Activated CD8-positive, alpha-beta memory T cell treated with anti-CD3 and anti-CD28 coated beads for 36 hours (primary cell): ENCODE measurements around the gene BLMH. TPM values are rescaled to one million over a fixed set of nuclear protein-coding genes. Genes with fewer than 3 reads are reported as not detected.

ENCODE experiments used
- CTCF ChIA-PET: fragments of 350-600 bp; sonication (Branson Sonifier 250); formaldehyde crosslinking; loops from one replicate; lab custom pipeline; 2021; ENCODE audit warnings: antibody characterized with exemption; lab: Charles Lee
- POLR2A ChIA-PET: fragments of 350-600 bp; sonication (Branson Sonifier 250); formaldehyde crosslinking; loops from one replicate; lab custom pipeline; 2021; ENCODE audit warnings: antibody characterized with exemption; lab: Charles Lee
- total RNA-seq, 2 experiments: library from RNA; stranded (reverse); gene quantifications; one replicate each; pipeline ENCODE4 v1.2.3, GENCODE V29; 2021

Gene BLMH
- total RNA-seq, 2 experiments from 2014 or later = 75.6 to 75.7 TPM

DNA sequence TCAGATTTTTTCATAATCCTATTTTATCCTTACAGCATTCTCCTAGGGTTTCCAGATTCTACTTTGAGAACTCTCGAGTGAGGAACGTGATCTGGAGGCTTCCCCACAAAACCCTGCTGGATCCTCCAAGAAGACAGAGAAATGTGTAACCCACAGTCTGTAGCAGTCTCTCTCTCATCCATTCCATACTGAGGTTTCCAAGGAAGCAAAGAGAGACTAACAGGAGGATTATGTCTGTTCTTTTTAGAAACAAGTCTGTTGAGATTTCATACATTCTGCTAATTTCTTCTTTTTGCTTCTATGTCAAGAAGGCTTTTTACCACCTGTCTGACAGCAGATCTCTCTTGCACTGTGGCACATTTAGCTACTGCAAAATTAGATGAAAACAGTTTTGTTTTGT lies 23.4 kb upstream of the BLMH start:
- ChIA-PET CTCF (interaction anchor here (0.5 to 1.7 kb wide), 3 partner anchors 22 to 525 kb away, joined by 3 read pairs; no protein-coding TSS in a partner anchor), POLR2A (no interaction called here)

DNA sequence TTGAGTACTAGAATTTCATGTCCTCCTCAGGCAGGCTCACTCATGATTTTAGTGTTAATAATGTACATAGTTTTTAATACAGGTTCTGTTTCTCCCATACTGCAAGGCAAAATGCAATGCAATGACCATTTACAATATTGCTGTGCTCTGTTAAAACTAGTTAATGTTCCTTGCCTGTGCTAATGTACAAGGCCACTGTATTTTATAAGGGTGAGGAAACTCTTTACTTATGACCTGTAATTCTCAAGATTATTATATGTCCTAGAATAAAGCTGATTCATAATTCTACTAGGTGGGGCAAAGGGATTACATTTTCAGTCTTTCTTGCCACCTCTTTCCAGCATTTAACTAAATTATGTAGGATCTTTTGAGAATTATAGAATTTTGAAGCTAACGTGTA lies 22.7 kb upstream of the BLMH start:
- ChIA-PET CTCF (interaction anchor here (1.7 kb wide), 1 partner anchor 22 kb away, joined by 3 read pairs; no protein-coding TSS in a partner anchor), POLR2A (no interaction called here)

DNA sequence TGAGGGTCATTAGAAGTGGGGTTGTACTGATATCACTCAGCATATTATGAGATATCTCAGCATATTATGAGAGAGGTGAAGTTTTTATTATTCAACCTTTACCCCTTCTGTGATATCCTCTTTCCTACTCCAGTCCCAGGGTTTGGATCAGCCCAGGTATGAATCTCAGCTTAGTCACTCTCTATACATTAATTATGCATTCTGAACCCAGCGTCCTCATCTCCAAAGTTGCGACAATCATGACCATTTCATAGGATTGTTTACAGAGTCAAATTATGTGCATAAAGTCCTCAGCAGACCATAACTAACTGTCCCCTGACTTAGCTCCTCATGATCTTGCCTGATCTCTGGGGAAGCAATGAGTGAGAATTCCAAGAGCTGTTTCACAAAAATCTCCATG lies 20.5 kb upstream of the BLMH start:
- ChIA-PET POLR2A (no interaction called here), CTCF (no interaction called here)

DNA sequence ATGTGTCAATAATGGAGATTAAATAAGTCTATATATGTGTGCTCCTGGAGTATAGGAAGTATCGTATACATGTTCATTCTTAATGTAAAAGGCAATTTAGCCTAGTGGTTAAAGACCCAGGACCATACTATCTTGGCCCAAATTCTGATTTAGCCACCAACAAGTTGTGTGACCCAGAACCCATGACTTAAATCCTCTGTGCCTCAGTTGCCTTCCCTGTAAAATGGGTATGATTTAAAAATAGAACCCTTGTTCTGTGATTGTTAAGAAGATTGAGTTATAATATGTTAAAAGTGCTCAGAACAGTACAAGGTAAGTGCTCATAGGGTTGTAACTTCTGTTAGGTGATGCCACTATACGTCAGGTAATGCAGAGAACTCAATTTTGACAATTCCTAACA lies 18.8 kb upstream of the BLMH start:
- ChIA-PET CTCF (no interaction called here), POLR2A (interaction anchor here (0.6 kb wide), 1 partner anchor 516 kb away, joined by 3 read pairs; no protein-coding TSS in a partner anchor)

DNA sequence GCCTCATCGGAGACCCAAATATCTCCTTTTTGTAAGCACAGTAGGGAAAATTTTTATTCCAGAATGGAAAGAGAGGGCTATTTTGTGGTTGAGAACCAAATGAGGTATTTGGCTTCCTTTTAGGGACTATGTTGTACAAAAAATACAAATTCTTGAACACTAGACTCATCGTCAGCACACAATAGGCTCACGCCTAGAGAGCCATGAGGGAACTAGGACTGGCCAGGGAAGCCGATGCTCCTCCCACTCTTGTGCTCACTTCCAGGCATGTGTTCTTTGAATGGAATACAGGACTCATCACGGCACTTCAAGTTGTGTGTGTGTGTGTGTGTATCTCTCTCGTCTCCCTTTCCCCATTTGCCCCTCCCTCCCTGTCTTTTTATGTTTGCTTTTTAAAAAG lies 17.8 kb upstream of the BLMH start:
- CTCF ChIA-PET = no interaction called here

DNA sequence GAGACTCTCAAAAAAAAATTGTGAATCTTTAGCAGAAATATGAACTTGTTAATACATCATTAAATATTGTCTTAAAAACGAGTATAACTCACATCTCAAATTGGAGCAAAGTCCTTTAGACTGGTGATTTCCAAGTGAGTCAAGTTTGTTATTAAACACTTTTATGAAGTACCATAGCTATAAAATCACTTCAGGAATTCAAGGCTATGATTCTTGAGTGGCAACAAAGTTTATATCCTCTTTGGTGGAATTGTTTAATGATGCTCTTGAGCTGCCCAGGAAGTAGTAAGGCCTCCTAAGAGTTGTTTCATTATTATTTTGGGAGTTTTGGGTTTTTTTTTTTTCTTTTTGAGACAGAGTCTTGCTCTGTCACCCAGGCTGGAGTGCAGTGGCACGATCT lies 16.7 kb upstream of the BLMH start:
- CTCF ChIA-PET = interaction anchor here (0.7 kb wide), 1 partner anchor 25 kb away, joined by 3 read pairs; no protein-coding TSS in a partner anchor
- POLR2A ChIA-PET = no interaction called here

More for the DNA sequence above, 17.8 kb upstream of the BLMH start:
- POLR2A ChIA-PET = no interaction called here

DNA sequence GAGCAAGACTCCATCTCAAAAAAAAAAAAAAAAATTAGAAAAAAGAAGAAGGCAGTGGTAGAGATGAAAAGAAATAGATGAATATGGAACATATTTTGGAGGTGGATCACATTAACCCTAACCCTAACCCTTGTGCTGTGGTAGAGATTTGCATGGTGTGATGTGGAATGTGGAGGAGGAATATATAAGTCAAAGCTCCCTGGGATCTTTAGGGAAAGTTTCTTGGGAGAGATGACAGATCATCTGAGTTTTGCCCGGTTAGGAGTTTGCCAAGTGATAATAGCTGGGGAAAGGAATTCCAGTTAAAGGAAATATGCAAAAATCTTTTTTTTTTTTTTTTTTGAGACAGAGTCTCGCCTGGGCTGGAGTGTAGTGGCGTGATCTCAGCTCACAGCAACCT lies 13.0 kb upstream of the BLMH start:
- ChIA-PET CTCF (interaction anchor here (0.6 to 1.3 kb wide), 4 partner anchors 10 to 1332 kb away, joined by 3 to 4 read pairs (median 3); no protein-coding TSS in a partner anchor), POLR2A (no interaction called here)

DNA sequence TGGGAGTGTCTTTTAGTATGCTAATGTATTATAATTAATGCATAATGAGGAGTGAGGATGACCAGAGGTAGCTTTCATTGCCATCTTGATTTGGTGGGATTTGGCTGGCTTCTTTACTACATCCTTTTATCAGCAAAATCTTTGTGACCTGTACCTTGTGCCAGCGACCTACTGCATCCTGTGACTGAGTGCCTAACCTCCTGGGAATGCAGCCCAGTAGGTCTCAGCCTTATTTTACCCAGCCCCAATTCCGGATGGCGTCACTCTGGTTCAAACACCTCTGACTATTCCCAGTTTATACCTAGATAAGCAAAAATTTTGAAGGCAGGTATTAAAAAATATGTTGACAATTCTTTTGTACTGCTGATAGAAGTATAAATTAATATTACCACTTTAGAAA lies 10.5 kb upstream of the BLMH start:
- CTCF ChIA-PET = interaction anchor here (1.5 kb wide), 1 partner anchor 24 kb away, joined by 3 read pairs; no protein-coding TSS in a partner anchor
- POLR2A ChIA-PET = no interaction called here

DNA sequence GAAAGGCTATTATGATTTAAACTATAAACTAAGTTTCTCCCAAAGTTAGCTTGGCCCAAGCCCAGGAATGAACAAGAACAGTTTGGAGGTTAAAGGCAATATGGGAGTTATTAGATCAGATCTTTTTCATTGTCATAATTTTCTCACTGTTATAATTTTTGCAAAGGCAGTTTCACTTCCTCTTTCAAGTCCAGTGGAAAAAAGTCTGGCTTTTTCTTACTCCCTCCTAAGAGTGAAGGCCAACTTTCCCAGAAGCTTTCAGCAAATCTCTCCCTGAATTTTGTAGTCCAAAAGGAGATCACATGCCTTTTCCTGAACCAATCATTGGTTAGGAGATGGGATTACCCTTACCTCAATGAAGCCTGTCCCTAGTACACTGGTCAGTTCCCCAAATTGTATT lies 9.1 kb upstream of the BLMH start:
- CTCF ChIA-PET = no interaction called here

DNA sequence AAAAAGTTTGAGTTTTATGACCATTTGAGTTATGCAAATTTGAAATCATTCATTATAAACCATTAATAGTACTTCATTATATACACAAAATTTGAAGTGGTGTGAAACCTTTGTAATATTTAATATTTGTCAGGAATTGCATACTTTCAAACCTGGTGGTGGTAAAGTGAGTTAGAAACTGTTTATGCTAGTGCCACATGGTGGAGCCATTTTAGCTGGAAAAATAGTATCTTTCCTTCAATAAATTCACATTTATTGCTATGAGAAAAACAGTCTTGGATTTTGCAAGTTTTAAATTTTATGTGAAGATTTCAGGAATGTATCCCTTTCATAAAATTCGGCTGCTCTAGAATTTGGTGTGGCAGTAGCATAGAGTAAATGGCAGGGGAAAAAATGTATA lies 7.3 kb upstream of the BLMH start:
- POLR2A ChIA-PET = no interaction called here
- CTCF ChIA-PET = no interaction called here

More for the DNA sequence above, 9.1 kb upstream of the BLMH start:
- POLR2A ChIA-PET = interaction anchor here (0.6 kb wide), 1 partner anchor 154 kb away, joined by 5 read pairs; no protein-coding TSS in a partner anchor

DNA sequence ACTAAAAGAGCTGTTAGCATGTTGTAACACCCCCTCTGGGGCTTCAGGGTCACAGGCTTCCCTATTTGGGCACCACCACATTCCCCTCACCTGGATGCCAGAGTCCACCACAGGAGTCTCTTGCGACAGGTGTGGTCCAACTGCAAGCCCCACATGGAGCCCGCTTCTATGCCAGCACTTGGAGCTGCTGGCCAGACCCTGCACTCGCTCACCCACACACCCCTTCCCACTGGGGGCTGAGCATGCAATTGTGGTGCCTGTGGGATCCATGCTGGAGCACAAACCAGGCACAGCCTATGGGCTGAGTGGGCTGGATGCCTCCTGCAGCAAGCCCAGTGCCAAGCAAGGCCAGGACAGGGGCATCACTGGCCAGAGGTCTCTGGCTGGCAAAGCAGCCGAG lies 6.0 kb upstream of the BLMH start:
- CTCF ChIA-PET = no interaction called here
- POLR2A ChIA-PET = no interaction called here

DNA sequence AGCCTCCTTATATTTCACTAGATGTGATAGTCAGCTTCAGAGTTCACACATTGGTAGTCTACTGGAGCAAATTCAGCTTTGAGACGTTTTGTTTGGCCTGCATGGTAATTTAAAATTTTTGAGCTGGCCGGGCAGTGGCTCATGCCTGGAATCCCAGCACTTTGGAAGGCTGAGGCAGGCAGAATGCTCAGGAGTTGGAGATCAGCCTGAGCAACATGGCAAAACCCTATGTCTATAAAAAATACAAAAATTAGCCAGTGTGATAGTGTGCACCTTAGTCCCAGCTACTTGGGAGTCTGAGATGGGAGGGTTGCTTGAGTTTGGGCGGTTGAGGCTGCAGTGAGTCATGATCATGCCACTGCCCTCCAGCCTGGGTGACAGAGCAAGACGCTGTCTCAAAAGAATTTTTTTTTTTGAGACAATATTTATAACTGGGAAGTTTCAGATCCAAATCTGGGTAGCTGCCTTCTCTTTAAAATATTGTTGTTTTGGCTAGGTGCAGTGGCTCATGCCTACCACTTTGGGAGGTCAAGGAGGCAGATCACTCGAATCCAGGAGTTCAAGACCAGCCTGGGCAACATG lies 4.8 kb upstream of the BLMH start:
- ChIA-PET CTCF (interaction anchor here (0.7 kb wide), 1 partner anchor 66 kb away, joined by 3 read pairs; no protein-coding TSS in a partner anchor), POLR2A (no interaction called here)

DNA sequence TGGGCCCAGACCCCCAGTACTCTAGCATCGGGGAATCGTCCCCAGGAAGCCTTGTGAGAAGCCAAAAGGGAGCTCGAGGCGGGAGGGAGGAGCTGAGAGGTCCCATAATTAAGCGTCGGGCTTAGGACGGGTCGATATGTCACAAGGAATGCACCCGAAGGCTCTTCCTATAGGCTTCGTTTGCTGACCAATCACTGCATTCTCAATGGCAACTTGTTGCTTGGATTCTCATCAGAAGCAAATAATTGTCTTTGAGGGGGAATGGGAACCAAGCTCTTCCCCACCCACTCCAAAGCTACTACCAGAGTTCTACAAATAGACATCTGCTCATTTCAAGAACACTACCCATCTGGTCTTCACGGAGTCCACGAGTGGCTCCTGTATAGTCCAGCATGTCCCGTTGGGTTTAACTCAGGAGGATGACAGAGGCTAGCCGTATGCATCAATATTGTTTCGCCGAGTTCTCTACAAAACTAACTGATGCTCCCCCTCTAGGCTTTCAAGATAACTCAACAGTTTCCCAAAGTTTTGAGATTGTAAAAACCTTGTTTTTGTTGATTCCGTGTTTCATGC lies 628 bp upstream of the BLMH start:
- ChIA-PET POLR2A (interaction anchor here (0.6 to 2.0 kb wide), 4 partner anchors 31 to 86 kb away, joined by 3 to 8 read pairs (median 6); no protein-coding TSS in a partner anchor), CTCF (interaction anchor here (0.6 to 2.3 kb wide), 7 partner anchors 15 to 188 kb away, joined by 3 to 15 read pairs (median 5); no protein-coding TSS in a partner anchor)

DNA sequence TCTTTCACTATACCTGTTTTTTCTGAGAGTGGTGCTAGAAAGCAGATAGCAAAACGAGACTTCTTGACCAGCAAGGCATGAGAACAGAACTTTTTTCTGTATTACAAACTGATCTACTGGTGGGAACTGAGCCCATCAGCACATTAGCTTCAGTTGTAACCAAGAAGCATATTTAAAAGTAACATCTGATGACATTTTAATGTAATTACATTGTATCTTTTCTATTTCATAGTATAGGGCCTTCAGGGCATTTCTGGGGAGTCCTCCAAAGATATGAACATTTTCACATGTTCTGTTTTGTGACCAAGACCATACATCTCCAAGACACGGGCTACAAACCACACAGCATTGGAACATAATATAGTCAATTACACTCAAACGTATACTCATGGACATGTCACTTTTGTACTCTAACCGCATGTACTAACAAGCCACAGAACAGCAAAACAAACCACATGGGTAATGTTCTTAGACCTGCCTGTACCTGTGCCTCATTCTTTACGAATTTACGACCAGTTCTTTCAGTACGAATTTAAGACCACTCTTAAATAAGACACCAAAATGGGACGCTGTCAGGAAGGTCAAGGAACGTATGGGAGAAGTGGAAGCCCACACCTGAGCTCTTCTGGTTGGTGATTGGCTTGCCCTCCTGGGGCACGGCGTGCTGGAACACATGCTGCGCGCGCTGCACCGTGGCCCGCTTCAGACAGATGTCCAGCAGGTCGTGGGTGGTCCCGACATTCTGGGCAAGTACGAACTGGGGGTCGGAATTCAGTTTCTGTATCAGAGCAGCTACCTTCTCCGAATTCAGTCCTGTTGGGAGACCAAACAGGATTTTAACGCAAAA lies 825 bp downstream of the BLMH start:
- CTCF ChIA-PET = interaction anchor here (0.6 to 2.3 kb wide), 11 partner anchors 13 to 186 kb away, joined by 3 to 15 read pairs (median 4); no protein-coding TSS in a partner anchor
- POLR2A ChIA-PET = interaction anchor here (0.7 to 2.0 kb wide), 6 partner anchors 32 to 119 kb away, joined by 3 to 8 read pairs (median 4); partner anchors contain the start of gene CPD

DNA sequence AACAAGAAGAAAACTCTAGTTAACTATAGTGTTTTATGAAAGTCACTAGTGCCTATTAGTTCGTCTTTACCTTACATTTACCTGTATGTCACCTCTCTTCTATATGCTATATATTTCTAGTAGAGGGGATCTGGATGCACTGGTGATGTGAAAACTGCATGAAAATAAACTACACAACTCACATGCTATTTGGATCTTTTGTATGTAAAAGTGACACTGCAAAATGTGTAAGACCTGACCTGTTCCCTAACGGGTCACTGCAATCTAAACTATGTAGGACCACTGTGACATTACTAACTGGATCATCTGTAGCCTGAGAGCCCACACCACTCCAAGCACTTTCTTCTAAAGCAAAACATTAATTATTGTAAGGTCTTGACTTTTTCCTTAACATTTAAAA lies 1.7 kb downstream of the BLMH start:
- ChIA-PET CTCF (interaction anchor here (0.6 to 2.3 kb wide), 2 partner anchors 14 to 40 kb away, joined by 4 to 6 read pairs; no protein-coding TSS in a partner anchor), POLR2A (no interaction called here)

DNA sequence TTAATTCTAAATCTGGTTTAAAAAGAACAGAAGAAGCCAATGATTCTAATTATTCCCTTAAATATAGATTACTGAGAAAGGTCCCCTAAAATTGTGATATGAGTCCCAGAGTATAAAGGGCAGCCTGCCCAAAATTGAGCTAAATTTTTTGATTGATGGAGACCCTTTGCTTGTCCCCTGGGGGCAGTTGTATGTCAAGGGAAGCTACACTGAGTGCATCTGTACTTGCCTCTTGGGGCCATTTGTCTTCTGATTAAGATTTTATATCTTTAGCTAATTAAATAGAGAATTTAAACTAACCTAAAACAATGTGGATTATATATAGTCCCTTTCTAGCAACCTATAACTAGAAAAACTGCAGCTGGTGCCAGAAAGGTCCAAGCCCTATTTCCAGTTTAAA lies 12.6 kb downstream of the BLMH start:
- CTCF ChIA-PET = interaction anchor here (1.2 kb wide), 1 partner anchor 154 kb away, joined by 5 read pairs; no protein-coding TSS in a partner anchor
- POLR2A ChIA-PET = no interaction called here

DNA sequence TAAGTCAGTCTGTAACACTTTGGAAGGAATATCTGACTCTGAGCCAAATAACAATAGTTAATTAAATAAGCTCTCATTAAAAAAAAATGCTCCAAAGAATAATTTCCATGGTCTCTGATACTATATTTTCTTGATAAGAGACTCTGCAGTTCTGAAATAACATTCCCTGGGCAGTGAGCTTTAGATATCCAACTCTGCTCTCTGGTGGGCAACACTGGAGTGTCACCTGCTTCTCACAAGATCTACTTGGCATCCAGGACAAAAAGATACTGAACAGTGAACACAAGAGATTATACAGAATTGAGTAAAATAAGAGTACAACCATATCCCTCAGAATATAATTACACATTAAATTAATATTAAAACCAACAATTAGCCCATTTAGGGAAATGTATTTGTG lies 13.7 kb downstream of the BLMH start:
- ChIA-PET POLR2A (interaction anchor here (0.6 kb wide), 1 partner anchor 160 kb away, joined by 3 read pairs; no protein-coding TSS in a partner anchor), CTCF (interaction anchor here (0.9 kb wide), 1 partner anchor 11 kb away, joined by 4 read pairs; no protein-coding TSS in a partner anchor)

DNA sequence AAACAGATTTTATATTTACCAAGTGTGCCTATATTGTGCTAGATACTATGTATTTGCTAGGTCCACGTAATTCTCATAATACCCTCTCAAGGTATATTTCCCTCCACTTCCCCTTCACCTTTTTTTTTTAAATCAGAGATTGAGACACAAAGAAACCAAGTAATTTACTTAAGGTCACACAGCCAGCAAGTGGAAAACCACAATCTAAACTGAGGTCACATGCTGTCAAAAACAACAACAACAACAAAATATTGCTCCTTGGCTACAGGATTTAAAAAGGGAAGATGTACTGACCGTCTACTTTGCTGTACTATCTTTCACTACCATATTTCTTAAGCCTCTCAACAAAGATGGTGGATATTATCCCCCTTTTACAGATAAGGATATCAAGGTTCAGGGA lies 15.8 kb downstream of the BLMH start:
- CTCF ChIA-PET = no interaction called here
- POLR2A ChIA-PET = no interaction called here

DNA sequence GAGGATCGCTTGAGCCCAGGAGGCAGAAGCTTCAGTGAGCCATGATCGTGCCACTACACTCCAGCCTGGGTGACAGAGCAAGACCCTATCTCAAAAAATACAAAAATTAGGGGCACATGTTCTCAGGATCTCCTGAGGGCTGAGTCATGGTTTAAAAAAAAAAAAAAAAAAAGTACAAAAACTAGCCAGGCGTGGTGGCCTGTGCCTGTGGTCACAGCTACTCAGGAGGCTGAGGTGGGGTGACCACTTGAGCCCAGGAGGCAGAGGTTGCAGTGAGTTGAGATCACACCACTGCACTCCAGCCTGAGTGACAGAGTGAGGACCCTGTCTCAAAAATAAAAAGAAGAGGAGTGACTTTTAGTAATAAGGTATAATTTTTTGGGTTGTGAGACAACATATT lies 16.9 kb downstream of the BLMH start:
- CTCF ChIA-PET = interaction anchor here (0.7 kb wide), 1 partner anchor 149 kb away, joined by 3 read pairs; no protein-coding TSS in a partner anchor
- POLR2A ChIA-PET = no interaction called here
